H1 (cell line): ENCODE data around the gene TTBK1. TPM values are rescaled to one million over a fixed set of nuclear protein-coding genes. Genes with fewer than 3 reads are reported as not detected.

Experiments used
- CTCF ChIA-PET: fragments of 300-600 bp; sonication (Branson Sonifier 250); formaldehyde crosslinking; loops from one replicate; lab custom pipeline; 2021; ENCODE audit not compliant: partially characterized antibody; lab: Charles Lee
- POLR2A ChIA-PET: fragments of 300-600 bp; sonication (Branson Sonifier 250); formaldehyde crosslinking; loops from one replicate; lab custom pipeline; 2021; ENCODE audit warnings: inconsistent platforms; ENCODE audit not compliant: partially characterized antibody; lab: Charles Lee
- DNase-seq, 2 experiments: peaks; one replicate each; pipeline versions ENCODE4 v3.0.0 to v3.0.0-alpha.2; 2010 to 2022; ENCODE audit warnings: low spot score in 2 of 2, low read depth in 1 of 2, mixed read lengths in 1 of 2
- FAIRE-seq: peaks from 2 replicates; lab custom pipeline; 2011; peaks lifted over from hg19 to GRCh38; lab: Jason Lieb, UNC
- H2AFZ ChIP-seq: 2 replicates; pipeline ENCODE4 v1.8.1; 2012; ENCODE audit warnings: low read length, inconsistent platforms
- H2AK5ac ChIP-seq: 2 replicates; pipeline ENCODE4 v1.6.1; 2013; ENCODE audit warnings: low read depth, low read length
- H2BK120ac ChIP-seq: replicated peaks from 2 replicates; pipeline ENCODE3; 2013; ENCODE audit warnings: low read depth, low read length, inconsistent platforms
- H2BK12ac ChIP-seq: 2 replicates; pipeline ENCODE4 v1.6.1; 2013; ENCODE audit warnings: low read depth, low read length
- H2BK15ac ChIP-seq: 2 replicates; pipeline ENCODE4 v1.6.1; 2013; ENCODE audit warnings: low read length
- H2BK20ac ChIP-seq: 2 replicates; pipeline ENCODE4 v1.6.1; 2013; ENCODE audit warnings: low read length
- H2BK5ac ChIP-seq: 2 replicates; pipeline ENCODE4 v1.6.1; 2013; ENCODE audit warnings: low read depth, low read length
- H3K14ac ChIP-seq: 2 replicates; pipeline ENCODE4 v1.6.1; 2013; ENCODE audit warnings: inconsistent platforms; ENCODE audit not compliant: insufficient read length
- H3K18ac ChIP-seq: 2 replicates; pipeline ENCODE4 v1.6.1; 2013; ENCODE audit warnings: low read length; ENCODE audit errors: extremely low read depth
- H3K23ac ChIP-seq: 2 replicates; pipeline ENCODE4 v1.6.1; 2013; ENCODE audit warnings: inconsistent platforms; ENCODE audit not compliant: insufficient read length
- H3K23me2 ChIP-seq: 2 replicates; pipeline ENCODE4 v1.6.1; 2013; ENCODE audit warnings: low read depth, low read length
- H3K27ac ChIP-seq: 2 replicates; pipeline ENCODE4 v1.6.1; 2011; ENCODE audit warnings: low read depth, low read length, inconsistent platforms
- H3K27me3 ChIP-seq, 4 experiments: replicated peaks in 1 of 4; 1 replicate in 1 of 4; 2 replicates in 3 of 4; pipeline versions ENCODE4 v1.6.1 to v1.8.1; 2011 to 2013; ENCODE audit warnings: low read length in 3 of 4, mild to moderate bottlenecking in 3 of 4, inconsistent platforms in 2 of 4, mixed read lengths in 2 of 4, moderate library complexity in 1 of 4; ENCODE audit not compliant: control insufficient read depth in 3 of 4, insufficient read depth in 3 of 4; ENCODE audit errors: extremely low read depth in 1 of 4
- H3K36me3 ChIP-seq, 4 experiments: 2 replicates each; pipeline versions ENCODE4 v1.6.1 to v1.8.1; 2011 to 2013; ENCODE audit warnings: mild to moderate bottlenecking in 4 of 4, low read length in 3 of 4, moderate library complexity in 2 of 4, control low read depth in 1 of 4, inconsistent platforms in 1 of 4; ENCODE audit not compliant: insufficient read depth in 4 of 4, control insufficient read depth in 2 of 4
- H3K4ac ChIP-seq: replicated peaks from 2 replicates; pipeline ENCODE3; 2013; ENCODE audit warnings: low read length, low read depth, mixed read lengths, inconsistent platforms; ENCODE audit not compliant: insufficient read length
- H3K4me1 ChIP-seq, 4 experiments: replicated peaks in 1 of 4; 1 replicate in 1 of 4; 2 replicates in 3 of 4; pipeline versions ENCODE4 v1.6.1 to v1.8.1; 2011 to 2013; ENCODE audit warnings: low read length in 3 of 4, inconsistent platforms in 2 of 4, mixed read lengths in 1 of 4; ENCODE audit not compliant: insufficient read depth in 4 of 4, control insufficient read depth in 3 of 4
- H3K4me2 ChIP-seq, 2 experiments: 2 replicates each; pipeline versions ENCODE4 v1.6.1 to v1.8.1; 2011 to 2013; ENCODE audit warnings: low read depth in 2 of 2, low read length in 2 of 2, control low read depth in 1 of 2, inconsistent platforms in 1 of 2, mild to moderate bottlenecking in 1 of 2; ENCODE audit not compliant: insufficient read depth in 1 of 2
- H3K4me3 ChIP-seq, 4 experiments: fragments of 200-600, 300-600 bp in 1 of 4; sonication (generic), shearing (Covaris generic), sonication (Bioruptor Twin) in 1 of 4; 2 replicates each; pipeline versions ENCODE4 v1.5.1 to v1.8.1; 2011 to 2016; ENCODE audit warnings: low read length in 4 of 4, low read depth in 3 of 4, control low read depth in 2 of 4, inconsistent platforms in 2 of 4, mild to moderate bottlenecking in 2 of 4, mixed read lengths in 1 of 4, moderate library complexity in 1 of 4; ENCODE audit not compliant: insufficient read depth in 2 of 4; ENCODE audit errors: extremely low read depth in 1 of 4
- H3K56ac ChIP-seq: replicated peaks from 2 replicates; pipeline ENCODE3; 2013; ENCODE audit warnings: low read depth, mild to moderate bottlenecking, mixed read lengths, low read length, inconsistent platforms; ENCODE audit not compliant: insufficient read length
- H3K79me1 ChIP-seq: 2 replicates; pipeline ENCODE4 v1.6.1; 2013; ENCODE audit warnings: low read depth, low read length, control low read depth
- H3K79me2 ChIP-seq, 2 experiments: 2 replicates each; pipeline versions ENCODE4 v1.6.1 to v1.8.1; 2012 to 2013; ENCODE audit warnings: low read length in 2 of 2, mild to moderate bottlenecking in 2 of 2, inconsistent platforms in 1 of 2; ENCODE audit not compliant: insufficient read depth in 2 of 2, control insufficient read depth in 1 of 2
- H3K9ac ChIP-seq, 4 experiments: replicated peaks in 1 of 4; 1 replicate in 1 of 4; 2 replicates in 3 of 4; pipeline versions ENCODE4 v1.6.1 to v1.8.1; 2011 to 2013; ENCODE audit warnings: low read depth in 3 of 4, low read length in 3 of 4, control low read depth in 2 of 4, mild to moderate bottlenecking in 2 of 4, moderate library complexity in 2 of 4, inconsistent platforms in 1 of 4; ENCODE audit errors: extremely low read depth in 1 of 4
- H3K9me3 ChIP-seq, 2 experiments: 2 replicates each; pipeline versions ENCODE4 v1.6.1 to v1.8.1; 2012 to 2013; ENCODE audit warnings: mild to moderate bottlenecking in 2 of 2, moderate library complexity in 2 of 2, control low read depth in 1 of 2, inconsistent platforms in 1 of 2, low read depth in 1 of 2, low read length in 1 of 2, mixed read lengths in 1 of 2; ENCODE audit not compliant: insufficient read depth in 2 of 2
- H4K20me1 ChIP-seq, 2 experiments: replicated peaks in 1 of 2; 2 replicates each; pipeline versions ENCODE3 to v1.8.1; 2011 to 2013; ENCODE audit warnings: inconsistent platforms in 2 of 2, low read length in 2 of 2, mild to moderate bottlenecking in 1 of 2; ENCODE audit not compliant: insufficient read depth in 2 of 2, control insufficient read depth in 1 of 2
- H4K5ac ChIP-seq: 2 replicates; pipeline ENCODE4 v1.6.1; 2013; ENCODE audit warnings: low read length, low read depth, mixed read lengths, inconsistent platforms; ENCODE audit not compliant: insufficient read length
- H4K8ac ChIP-seq: 2 replicates; pipeline ENCODE4 v1.8.0; 2013; ENCODE audit warnings: mild to moderate bottlenecking, moderate library complexity, low read length, inconsistent platforms; ENCODE audit not compliant: insufficient read depth; ENCODE audit errors: extremely low read depth
- H4K91ac ChIP-seq: replicated peaks from 2 replicates; pipeline ENCODE3; 2013; ENCODE audit warnings: low read length, mixed read lengths, inconsistent platforms; ENCODE audit not compliant: insufficient read length
- ASH2L ChIP-seq: fragments of 200-600, 300-600 bp; sonication (generic); IDR thresholded peaks from one replicate; pipeline ENCODE4 v1.7.1; 2017; ENCODE audit warnings: low read length
- CREB1 ChIP-seq: IDR thresholded peaks from 2 replicates; pipeline ENCODE4 v1.6.1; 2012; ENCODE audit warnings: inconsistent platforms
- EZH2 ChIP-seq: fragments of 200-600 bp; sonication (generic); IDR thresholded peaks from 2 replicates; pipeline ENCODE4 v1.7.1; 2012; ENCODE audit warnings: low read depth, mild to moderate bottlenecking, moderate library complexity, low read length, inconsistent platforms; ENCODE audit not compliant: severe bottlenecking
- KDM1A ChIP-seq: fragments of 200-600, 300-600 bp; sonication (generic); IDR thresholded peaks from 2 replicates; pipeline ENCODE4 v1.7.1; 2016; ENCODE audit warnings: mild to moderate bottlenecking, low read length, borderline replicate concordance
- PHF8 ChIP-seq: fragments of 200-600 bp; sonication (generic); conservative IDR thresholded peaks from 2 replicates; pipeline ENCODE4 v1.7.1; 2012; ENCODE audit warnings: low read depth, mild to moderate bottlenecking, inconsistent platforms, low read length, moderate library complexity
- POLR2A ChIP-seq, 2 experiments: IDR thresholded peaks; 1 replicate in 1 of 2; 2 replicates in 1 of 2; pipeline ENCODE4 v1.6.1; 2011; ENCODE audit warnings: low read depth in 2 of 2, low read length in 2 of 2, mild to moderate bottlenecking in 2 of 2; ENCODE audit errors: control extremely low read depth in 1 of 2
- SP4 ChIP-seq: IDR thresholded peaks from 2 replicates; pipeline ENCODE4 v1.6.1; 2012; ENCODE audit warnings: low read length, inconsistent platforms
- SRF ChIP-seq: IDR thresholded peaks from 2 replicates; pipeline ENCODE4 v1.6.1; 2011; ENCODE audit warnings: mild to moderate bottlenecking, low read depth, low read length, moderate library complexity
- SUZ12 ChIP-seq: fragments of 200-600 bp; sonication (generic); IDR thresholded peaks from 2 replicates; pipeline ENCODE4 v1.6.1; 2012; ENCODE audit warnings: mild to moderate bottlenecking, inconsistent platforms, low read length, moderate library complexity, mixed read lengths
- WGBS, 2 experiments: shearing (Covaris generic) in 1 of 2; methylation state at CpG; one replicate each; pipeline versions ENCODE4 v1.1.6 to v1.1.7; 2013 to 2015; ENCODE audit warnings: low lambda C conversion rate in 2 of 2, mixed read lengths in 2 of 2, inconsistent platforms in 1 of 2, low coverage in 1 of 2, missing lambda C conversion rate in 1 of 2; ENCODE audit not compliant: insufficient replicate concordance in 2 of 2, insufficient coverage in 1 of 2, insufficient read length in 1 of 2; ENCODE audit errors: extremely low coverage in 1 of 2, missing lambda C conversion rate in 1 of 2; 5-methylcytosine and 5-hydroxymethylcytosine counted together
- polyA plus RNA-seq, 7 experiments: library from polyadenylated mRNA; depleted of rRNA in 3 of 7; stranded (reverse) in 5 of 7; unstranded in 2 of 7; fragments of >200 nt in 5 of 7; fragments of 200-250 nt in 2 of 7; gene quantifications; 1 replicate in 5 of 7; 2 replicates in 1 of 7; 4 replicates in 1 of 7; pipeline versions ENCODE4 v1.2.1 to v1.2.3, GENCODE V29; 2011 to 2013; ENCODE audit warnings: missing spikeins in 2 of 7, mixed read lengths in 2 of 7
- total RNA-seq: library from RNA; stranded (reverse); fragmentation: NEBNext Ultra II Directional; extraction: Animal tissue kit (Norgen Biotek cat#: 25700); gene quantifications from 2 replicates; pipeline ENCODE4 v1.2.1, GENCODE V29; 2021
- TF ChIP-seq, protein P1 (sequence below), 3 experiments: IDR thresholded peaks; 1 replicate in 2 of 3; 2 replicates in 1 of 3; pipeline versions ENCODE4 v1.5.1 to v1.6.1; 2011; ENCODE audit warnings: low read length in 3 of 3, mild to moderate bottlenecking in 3 of 3, inconsistent platforms in 2 of 3, low read depth in 1 of 3, moderate library complexity in 1 of 3; ENCODE audit not compliant: insufficient read depth in 1 of 3; ENCODE audit errors: control extremely low read depth in 1 of 3

Gene TTBK1
- total and polyA plus RNA-seq, 2 of the 8 experiments (the other 6 are each of a cell fraction or from before 2014, with no cell fraction given): 0.53 to 1.6 TPM

DNA sequence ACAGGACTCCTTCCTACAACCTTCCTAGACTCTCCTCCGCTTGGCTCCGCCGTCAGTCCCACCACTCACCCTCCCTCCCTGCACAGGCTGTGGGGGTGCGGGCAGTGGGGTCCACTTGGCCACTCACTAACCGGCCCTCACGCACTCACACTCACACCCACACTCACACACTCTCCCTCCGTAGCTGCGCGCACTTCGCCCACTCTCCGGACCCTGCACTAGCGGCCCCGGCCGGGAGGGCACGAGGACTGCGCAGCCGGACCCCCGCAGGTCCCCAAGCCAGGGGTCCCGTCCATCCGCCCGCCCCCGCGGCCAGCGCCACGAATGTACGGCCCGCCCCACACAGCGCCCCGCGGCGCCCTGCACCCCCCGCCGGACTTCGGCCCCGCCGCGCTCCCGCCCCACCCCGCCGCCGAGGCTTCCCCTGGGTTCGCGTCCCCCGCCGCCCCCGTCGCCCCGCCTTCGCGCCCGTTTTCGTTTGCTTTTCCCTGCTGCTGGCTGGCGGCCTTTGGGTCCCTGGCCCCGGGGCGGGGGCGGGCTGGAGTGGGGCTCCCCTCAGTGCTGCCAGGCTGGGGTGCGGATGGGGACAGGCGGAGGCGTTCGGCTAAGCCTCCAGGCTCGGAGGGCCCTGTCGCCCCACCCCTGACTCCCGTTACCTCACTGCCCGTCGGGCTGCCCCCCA is 31.8 kb downstream of the TTBK1 start:
- H3K4me2 ChIP-seq: peak overlapping the region; percentile 71 to 88
- DNase-seq: no peak
- CTCF ChIA-PET: interaction anchor here (1.4 to 3.2 kb wide), 4 partner anchors 11 to 60 kb away, joined by 3 to 16 read pairs (median 12); no protein-coding TSS in a partner anchor
- no peak for TF ChIP-seq CREB1
- no peak for TF ChIP-seq SP4
- peak; percentile 77 for TF ChIP-seq ASH2L
- TF ChIP-seq SRF: no peak
- TF ChIP-seq, protein P1, sequence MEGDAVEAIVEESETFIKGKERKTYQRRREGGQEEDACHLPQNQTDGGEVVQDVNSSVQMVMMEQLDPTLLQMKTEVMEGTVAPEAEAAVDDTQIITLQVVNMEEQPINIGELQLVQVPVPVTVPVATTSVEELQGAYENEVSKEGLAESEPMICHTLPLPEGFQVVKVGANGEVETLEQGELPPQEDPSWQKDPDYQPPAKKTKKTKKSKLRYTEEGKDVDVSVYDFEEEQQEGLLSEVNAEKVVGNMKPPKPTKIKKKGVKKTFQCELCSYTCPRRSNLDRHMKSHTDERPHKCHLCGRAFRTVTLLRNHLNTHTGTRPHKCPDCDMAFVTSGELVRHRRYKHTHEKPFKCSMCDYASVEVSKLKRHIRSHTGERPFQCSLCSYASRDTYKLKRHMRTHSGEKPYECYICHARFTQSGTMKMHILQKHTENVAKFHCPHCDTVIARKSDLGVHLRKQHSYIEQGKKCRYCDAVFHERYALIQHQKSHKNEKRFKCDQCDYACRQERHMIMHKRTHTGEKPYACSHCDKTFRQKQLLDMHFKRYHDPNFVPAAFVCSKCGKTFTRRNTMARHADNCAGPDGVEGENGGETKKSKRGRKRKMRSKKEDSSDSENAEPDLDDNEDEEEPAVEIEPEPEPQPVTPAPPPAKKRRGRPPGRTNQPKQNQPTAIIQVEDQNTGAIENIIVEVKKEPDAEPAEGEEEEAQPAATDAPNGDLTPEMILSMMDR (IDR thresholded peaks at IDR 0.05; ENCODE audit: control extremely low read depth in 1 of 3, insufficient read depth in 1 of 3, low read depth in 1 of 3, low read length in 3 of 3): no peak
- TF ChIP-seq EZH2: peak; percentile 35
- peak; percentile 62 for TF ChIP-seq SUZ12
- no peak for TF ChIP-seq PHF8
- TF ChIP-seq KDM1A: no peak
- TF ChIP-seq POLR2A (IDR thresholded peaks at IDR 0.05; ENCODE audit: control extremely low read depth in 1 of 2, low read depth in 2 of 2, low read length in 2 of 2): no peak

More for the DNA sequence above, 31.8 kb downstream of the TTBK1 start:
- H3K18ac ChIP-seq: peak overlapping the region; percentile 78; the same call in 1 of the 2 replicates
- H3K9ac ChIP-seq: peak overlapping the region in 1 of 4 experiments; percentile 25; a peak in 1 of 7 replicates
- peak overlapping the region; percentile 87; the same call in 1 of the 2 replicates for H2BK12ac ChIP-seq
- no peak overlapping the region for H2BK120ac ChIP-seq
- no peak overlapping the region for H4K5ac ChIP-seq
- FAIRE-seq: no peak
- no peak overlapping the region for H3K4ac ChIP-seq
- H3K27me3 ChIP-seq: peaks cover 12 to 48% (median 37%) of the 10 kb centered on the region in 4 experiments
- no peaks in the 10 kb centered on the region for H3K79me2 ChIP-seq
- peak overlapping the region; percentile 65; the same call in 1 of the 2 replicates for H2AFZ ChIP-seq
- peaks cover 4 to 34% (median 26%) of the 10 kb centered on the region in 4 experiments for H3K4me1 ChIP-seq
- H4K20me1 ChIP-seq: no peaks in the 10 kb centered on the region
- H3K23ac ChIP-seq: no peak overlapping the region
- H4K91ac ChIP-seq: peak overlapping the region; percentile 34
- no peak overlapping the region for H3K27ac ChIP-seq
- peak overlapping the region; percentile 28 to 66 (median 46) for H3K4me3 ChIP-seq
- H3K79me1 ChIP-seq: no peaks in the 10 kb centered on the region
- H3K56ac ChIP-seq: no peak overlapping the region
- no peak overlapping the region; the same call in 1 of the 2 replicates for H2BK15ac ChIP-seq
- no peak overlapping the region for H3K14ac ChIP-seq
- H4K8ac ChIP-seq: no peak overlapping the region
- no peak overlapping the region for H2AK5ac ChIP-seq
- peaks cover 11% of the 10 kb centered on the region for H3K23me2 ChIP-seq
- whole genome bisulfite sequencing, 2 experiments: 11% methylated on average over 11 of the region's 65 CpGs; no CpG with 5 or more reads in 1 of the 2 experiments
- H2BK20ac ChIP-seq: no peak overlapping the region
- no peak overlapping the region for H2BK5ac ChIP-seq
- POLR2A ChIA-PET: interaction anchor here (0.7 to 1.5 kb wide), 3 partner anchors 16 to 24 kb away, joined by 3 read pairs; no protein-coding TSS in a partner anchor
- no peaks in the 10 kb centered on the region for H3K36me3 ChIP-seq
- no peaks in the 10 kb centered on the region for H3K9me3 ChIP-seq
